GM18507 (cell line): Measurements from ENCODE around the gene ENAH.

Experiments
- DNase-seq: peaks from one replicate; pipeline ENCODE4 v3.0.0; 2011; ENCODE audit warnings: low read depth; ENCODE audit not compliant: insufficient read length; ENCODE audit errors: extremely low spot score
- FAIRE-seq: peaks from 2 replicates; lab custom pipeline; 2011; peaks lifted over from hg19 to GRCh38; lab: Jason Lieb, UNC

Gene ENAH

GRCh38 chr1:225451340-225451739, 201.6 kb downstream of the ENAH start:
- DNase-seq (no peak), FAIRE-seq (no peak)

DNA sequence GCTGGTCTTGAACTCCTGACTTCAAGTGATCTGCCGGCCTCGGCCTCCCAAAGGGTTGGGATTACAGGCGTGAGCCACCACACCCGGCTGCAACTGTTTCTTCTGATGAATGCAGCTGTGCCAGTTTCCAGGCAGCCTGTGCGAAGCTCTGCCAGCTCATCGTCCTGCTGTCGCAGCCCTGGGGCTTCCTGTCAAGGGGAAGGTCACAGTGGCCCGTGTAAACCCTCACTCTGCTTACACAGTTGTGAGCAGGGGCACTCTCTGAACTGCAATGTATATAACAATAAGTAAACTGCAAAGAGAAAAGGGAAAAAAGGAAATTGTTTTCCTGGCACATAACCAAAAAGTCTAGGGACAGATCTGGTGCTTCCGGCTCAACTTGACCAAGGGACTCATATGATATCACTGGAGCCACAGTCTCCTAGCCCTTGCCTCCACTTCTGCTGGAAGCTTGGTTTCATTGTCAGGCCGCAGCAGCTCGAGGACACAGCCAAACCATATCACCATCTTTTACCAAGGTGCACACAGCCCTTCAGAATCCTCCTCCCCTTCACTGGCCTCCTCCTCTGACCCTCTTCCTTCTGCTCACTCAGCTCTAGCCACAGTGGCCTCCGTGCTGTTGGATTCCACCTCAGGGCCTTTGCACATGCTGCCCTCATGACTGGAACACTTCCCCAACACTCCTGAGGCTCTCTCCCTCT, 202.3 kb downstream of the ENAH start:
- DNase-seq (no peak), FAIRE-seq (no peak)

- no peak for FAIRE-seq
Measured at GRCh38 chr1:225449774-225450173, 203.1 kb downstream of the ENAH start.

DNA sequence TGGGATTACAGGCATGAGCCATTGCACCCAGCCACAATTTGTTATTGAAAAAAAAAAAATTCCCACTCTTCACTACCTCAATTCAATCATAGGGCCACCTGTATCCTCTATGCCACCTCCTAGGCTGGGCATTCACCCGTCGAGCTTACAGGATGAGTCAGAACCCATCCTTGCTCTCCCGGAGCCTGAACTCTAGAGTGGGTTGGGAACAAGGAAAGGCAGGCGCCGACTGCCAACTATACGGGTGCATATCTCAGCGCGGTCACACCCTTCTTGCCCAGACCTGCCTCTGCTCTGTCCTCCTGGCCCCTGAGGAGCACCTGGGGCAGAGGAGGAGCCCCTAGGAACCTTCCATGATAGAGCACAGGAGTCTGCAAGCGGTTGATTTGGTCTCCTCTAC, 203.7 kb downstream of the ENAH start:
- FAIRE-seq: no peak
- no peak for DNase-seq

More at GRCh38 chr1:225449774-225450173, 203.1 kb downstream of the ENAH start:
- no peak for DNase-seq

DNA sequence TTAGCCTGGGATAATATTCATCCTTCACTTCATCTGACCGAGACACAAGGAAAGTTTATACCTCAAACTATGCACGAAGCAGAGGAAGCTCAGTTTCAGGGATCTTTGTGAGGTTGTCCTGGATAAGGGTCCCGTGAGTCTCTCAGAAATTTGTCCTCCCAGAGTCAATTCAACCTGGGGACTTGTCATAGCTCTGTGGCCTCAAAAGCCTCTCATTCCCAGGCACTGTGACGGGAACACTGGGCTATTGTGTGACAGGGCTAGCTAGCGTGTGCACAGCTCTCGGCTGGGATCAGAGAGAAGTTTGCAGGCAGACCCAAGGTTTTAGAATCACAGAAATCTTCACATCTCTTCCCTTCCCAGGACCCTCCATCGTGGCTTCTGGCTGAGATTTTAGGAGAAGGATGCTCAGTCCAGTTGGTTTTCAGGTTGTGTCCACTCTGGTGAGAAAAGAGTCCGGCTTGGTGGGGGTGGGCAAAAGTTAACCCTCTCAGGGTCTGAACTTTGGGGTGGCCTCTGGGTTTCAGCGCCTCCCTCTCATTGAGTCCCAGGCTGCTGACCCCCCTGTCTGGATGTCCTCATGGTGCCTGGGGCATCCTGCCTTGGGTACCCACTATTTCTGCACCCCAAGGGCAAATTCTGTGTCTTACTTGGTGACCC, 204.6 kb downstream of the ENAH start:
- no peak for DNase-seq
- FAIRE-seq: no peak

DNA sequence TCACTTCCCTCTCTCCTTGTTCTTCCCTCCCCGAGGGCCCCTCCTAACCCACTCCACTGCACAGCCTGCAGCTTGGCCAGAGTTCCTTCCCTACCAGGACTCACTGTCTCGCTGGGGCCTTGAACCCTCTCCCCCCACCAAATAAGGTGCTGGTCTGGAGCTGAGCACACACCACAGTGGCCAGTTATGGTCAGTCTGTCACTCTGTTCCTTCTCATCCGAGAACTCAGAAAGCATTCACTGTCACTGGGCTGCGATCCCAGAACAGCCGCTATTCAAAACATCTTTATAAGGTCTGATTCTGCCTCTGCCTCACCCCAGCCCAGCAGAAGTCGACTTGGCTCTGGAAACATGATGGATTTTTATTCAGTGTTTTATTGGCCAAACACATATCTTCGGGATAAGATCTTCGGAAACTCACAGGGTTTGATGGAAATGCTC, 205.3 kb downstream of the ENAH start:
- FAIRE-seq (no peak), DNase-seq (no peak)

- no peak for FAIRE-seq
- no peak for DNase-seq
Measured at GRCh38 chr1:225446981-225447615, 205.8 kb downstream of the ENAH start.

DNA sequence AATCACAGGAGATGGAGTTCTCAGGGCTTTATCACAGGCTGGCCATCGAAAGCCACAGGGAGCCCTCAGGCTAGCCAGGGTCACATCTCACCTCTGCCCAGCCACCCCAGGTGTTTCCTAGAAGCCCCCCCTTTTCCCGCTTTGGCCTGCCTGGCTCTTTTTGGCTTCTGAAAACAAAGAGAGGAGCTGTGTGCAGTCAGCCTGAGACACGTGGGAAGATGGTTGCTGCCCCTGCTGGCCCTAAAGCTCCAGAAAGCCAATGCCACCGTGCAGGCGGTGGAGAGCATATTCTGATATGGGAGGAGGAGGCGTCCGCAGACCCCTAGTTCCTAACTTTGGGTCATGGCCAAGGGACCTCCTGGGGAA, 206.3 kb downstream of the ENAH start:
- DNase-seq (no peak), FAIRE-seq (no peak)

DNA sequence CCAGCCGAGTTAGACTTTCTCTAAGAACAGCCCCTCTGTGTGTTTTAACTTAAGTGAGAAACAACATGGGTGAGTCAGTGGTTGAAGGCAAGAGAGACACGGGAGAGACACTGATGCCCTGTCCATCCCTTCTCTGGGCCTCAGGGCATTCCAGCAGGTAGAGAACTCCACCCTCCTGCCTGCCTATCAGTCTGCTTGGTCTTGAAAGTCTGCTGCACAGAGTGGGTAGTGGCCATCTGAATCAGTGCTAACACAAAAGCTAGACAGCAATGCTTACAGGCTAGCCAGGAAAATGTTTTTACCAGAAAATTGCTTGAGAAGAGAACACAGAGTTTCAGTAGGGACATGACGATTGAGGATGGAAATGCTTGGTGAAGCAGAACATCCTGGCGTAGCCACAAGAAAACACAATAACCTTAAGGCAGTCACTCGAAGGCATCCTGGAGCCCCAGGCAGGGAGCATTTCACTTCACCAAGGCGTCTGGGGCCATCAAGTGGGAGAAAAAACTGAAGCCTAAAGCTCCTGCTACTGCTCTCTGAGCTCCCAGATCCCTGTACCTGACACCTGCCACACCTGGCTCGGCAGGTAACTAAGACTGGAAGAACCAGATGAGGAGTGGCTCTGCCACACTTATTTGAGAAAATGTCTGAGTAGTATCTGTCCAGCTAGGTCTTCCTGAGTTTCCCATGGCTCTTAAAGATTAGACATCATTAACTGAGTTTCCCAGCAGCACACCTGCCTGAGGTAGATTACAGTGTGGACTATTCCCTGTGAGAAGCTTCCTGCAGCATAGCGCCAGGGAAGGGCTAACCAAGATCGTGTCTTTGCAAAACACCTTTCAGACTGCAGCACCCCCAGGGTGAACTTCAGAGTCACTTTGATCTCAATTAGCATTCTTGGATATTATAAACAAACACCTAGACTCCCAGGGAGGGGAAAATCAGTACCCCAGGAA, 207.0 kb downstream of the ENAH start:
- FAIRE-seq (no peak), DNase-seq (no peak)

- FAIRE-seq: no peak
Measured at GRCh38 chr1:225442123-225442505, 210.8 kb downstream of the ENAH start.

DNA sequence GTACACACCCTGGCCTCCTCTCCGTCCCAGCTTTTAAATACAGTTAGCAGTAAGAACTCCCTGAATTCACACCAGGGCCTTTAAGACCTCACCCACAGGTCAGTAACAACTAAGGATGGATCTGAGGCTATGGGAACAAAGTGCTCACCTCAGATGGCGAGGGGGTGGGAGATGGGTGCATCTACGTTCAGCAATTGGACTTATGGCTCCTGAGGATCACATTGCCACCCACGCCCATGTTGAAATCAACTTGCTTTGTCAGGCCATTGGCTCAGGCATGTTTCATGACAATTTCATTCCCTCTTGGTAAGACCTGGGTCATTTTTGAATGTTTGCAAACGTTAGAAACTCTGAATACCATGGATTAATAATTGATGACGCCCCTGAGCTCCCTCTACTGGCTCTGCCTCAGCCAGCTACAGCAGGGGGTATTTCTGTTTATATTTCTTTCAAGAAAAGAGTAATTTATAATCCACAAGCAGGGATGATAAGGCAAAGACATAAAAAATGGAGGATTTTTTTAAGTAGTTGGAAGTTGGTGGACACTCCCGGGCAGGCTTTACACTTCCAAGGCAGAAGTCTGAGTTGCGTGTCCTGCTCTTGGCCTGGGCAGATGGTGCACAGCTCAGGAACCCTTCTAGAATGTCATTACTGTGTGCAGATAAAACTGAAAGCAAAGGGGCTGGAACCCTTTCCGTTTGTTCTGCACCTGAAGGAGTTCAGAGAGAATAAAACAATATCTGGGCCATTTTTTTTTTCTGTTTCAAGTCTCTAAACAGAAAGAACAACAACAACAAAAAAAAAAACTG, 211.4 kb downstream of the ENAH start:
- DNase-seq (no peak), FAIRE-seq (no peak)

More at GRCh38 chr1:225442123-225442505, 210.8 kb downstream of the ENAH start:
- DNase-seq: no peak

- FAIRE-seq: no peak
Measured at GRCh38 chr1:225440380-225441221, 212.3 kb downstream of the ENAH start.

GRCh38 chr1:225437710-225438437, 215.0 kb downstream of the ENAH start:
- FAIRE-seq (no peak), DNase-seq (no peak)

More at GRCh38 chr1:225440380-225441221, 212.3 kb downstream of the ENAH start:
- no peak for DNase-seq
